Measurements from ENCODE around the gene ATF4. TPM values are rescaled to one million over a fixed set of nuclear protein-coding genes. Genes with fewer than 3 reads are reported as not detected.

Gene ATF4
- total and polyA plus RNA-seq, 2 of the 13 experiments (the other 11 are each of a cell fraction or from before 2014, with no cell fraction given) = 486 to 1,297 TPM

DNA sequence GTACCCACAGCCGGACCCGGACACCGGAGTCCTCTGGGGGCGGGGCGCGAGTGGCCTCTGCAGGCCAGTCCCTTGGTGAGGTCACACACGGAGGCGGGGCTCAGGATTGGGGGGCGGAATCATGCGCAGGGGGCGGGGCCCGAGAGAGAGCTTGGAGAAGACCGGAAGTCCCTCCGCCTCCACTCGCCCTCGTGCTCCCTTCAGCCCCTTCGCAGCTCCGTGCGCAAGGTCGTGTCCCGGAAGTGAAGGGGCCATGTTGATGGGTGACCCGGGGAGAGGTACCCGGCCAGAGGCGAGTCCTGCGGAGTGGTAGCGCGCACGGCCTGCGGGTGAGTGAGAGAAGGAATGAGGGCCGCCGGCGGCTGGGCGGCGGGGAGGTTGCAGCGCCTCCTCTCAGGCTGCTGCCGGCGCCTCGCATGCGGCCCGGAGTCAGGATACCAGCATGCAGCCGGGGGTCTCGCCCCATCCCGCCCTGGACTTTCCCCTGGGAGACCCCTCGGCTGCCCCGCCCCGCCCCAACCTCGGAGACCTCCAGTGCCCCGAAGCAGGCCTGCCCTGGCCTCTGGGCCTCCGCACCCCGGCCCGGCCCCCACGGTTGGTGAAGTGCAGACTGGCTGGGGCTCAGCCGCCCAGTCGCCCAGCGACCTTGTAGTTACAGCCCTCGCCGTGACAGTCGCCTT lies 18.1 kb upstream of the ATF4 start, which contains the start of gene MIEF1 (continued):
- TF ChIP-seq MTA1 (CRISPR knock-in tag; IDR thresholded peaks at IDR 0.05; ENCODE audit: borderline replicate concordance) (peak; percentile 60; the same call in 1 of the 2 replicates), KDM3A (CRISPR knock-in tag; IDR thresholded peaks at IDR 0.05; ENCODE audit: low read depth) (no peak; the same call in 1 of the 2 replicates), PREB (CRISPR knock-in tag; IDR thresholded peaks at IDR 0.05) (no peak), ISX (CRISPR knock-in tag; conservative IDR thresholded peaks at IDR 0.05) (no peak), RAD21 (CRISPR knock-in tag; IDR thresholded peaks at IDR 0.05) (no peak), KDM1A (CRISPR knock-in tag; IDR thresholded peaks at IDR 0.05) (0 out of 2 replicates have a peak, but pooled peaks have one; percentile 32), RFX3 (CRISPR knock-in tag; IDR thresholded peaks at IDR 0.05) (no peak), KMT2B (CRISPR knock-in tag; IDR thresholded peaks at IDR 0.05) (peak; percentile 88), SP5 (CRISPR knock-in tag; IDR thresholded peaks at IDR 0.05; ENCODE audit: borderline replicate concordance, low read depth) (peak; percentile 81), KAT8 (CRISPR knock-in tag; IDR thresholded peaks at IDR 0.05) (peak; percentile 90), TCF12 (IDR thresholded peaks at IDR 0.05) (no peak), TCF12 (CRISPR knock-in tag; IDR thresholded peaks at IDR 0.05) (no peak), ZBTB3 (CRISPR knock-in tag; IDR thresholded peaks at IDR 0.05; ENCODE audit: borderline replicate concordance, low read depth) (no peak), BCL6 (CRISPR knock-in tag; IDR thresholded peaks at IDR 0.05) (0 out of 2 replicates have a peak, but pooled peaks have one; percentile 32), SOX5 (CRISPR knock-in tag; IDR thresholded peaks at IDR 0.05; ENCODE audit: borderline replicate concordance) (0 out of 2 replicates have a peak, but pooled peaks have one; percentile 34), MBNL3 (CRISPR knock-in tag; conservative IDR thresholded peaks at IDR 0.05) (no peak), EZH2 (conservative IDR thresholded peaks at IDR 0.05; ENCODE audit: low read depth, low read length) (no peak)
- TF ChIP-seq, protein P1, sequence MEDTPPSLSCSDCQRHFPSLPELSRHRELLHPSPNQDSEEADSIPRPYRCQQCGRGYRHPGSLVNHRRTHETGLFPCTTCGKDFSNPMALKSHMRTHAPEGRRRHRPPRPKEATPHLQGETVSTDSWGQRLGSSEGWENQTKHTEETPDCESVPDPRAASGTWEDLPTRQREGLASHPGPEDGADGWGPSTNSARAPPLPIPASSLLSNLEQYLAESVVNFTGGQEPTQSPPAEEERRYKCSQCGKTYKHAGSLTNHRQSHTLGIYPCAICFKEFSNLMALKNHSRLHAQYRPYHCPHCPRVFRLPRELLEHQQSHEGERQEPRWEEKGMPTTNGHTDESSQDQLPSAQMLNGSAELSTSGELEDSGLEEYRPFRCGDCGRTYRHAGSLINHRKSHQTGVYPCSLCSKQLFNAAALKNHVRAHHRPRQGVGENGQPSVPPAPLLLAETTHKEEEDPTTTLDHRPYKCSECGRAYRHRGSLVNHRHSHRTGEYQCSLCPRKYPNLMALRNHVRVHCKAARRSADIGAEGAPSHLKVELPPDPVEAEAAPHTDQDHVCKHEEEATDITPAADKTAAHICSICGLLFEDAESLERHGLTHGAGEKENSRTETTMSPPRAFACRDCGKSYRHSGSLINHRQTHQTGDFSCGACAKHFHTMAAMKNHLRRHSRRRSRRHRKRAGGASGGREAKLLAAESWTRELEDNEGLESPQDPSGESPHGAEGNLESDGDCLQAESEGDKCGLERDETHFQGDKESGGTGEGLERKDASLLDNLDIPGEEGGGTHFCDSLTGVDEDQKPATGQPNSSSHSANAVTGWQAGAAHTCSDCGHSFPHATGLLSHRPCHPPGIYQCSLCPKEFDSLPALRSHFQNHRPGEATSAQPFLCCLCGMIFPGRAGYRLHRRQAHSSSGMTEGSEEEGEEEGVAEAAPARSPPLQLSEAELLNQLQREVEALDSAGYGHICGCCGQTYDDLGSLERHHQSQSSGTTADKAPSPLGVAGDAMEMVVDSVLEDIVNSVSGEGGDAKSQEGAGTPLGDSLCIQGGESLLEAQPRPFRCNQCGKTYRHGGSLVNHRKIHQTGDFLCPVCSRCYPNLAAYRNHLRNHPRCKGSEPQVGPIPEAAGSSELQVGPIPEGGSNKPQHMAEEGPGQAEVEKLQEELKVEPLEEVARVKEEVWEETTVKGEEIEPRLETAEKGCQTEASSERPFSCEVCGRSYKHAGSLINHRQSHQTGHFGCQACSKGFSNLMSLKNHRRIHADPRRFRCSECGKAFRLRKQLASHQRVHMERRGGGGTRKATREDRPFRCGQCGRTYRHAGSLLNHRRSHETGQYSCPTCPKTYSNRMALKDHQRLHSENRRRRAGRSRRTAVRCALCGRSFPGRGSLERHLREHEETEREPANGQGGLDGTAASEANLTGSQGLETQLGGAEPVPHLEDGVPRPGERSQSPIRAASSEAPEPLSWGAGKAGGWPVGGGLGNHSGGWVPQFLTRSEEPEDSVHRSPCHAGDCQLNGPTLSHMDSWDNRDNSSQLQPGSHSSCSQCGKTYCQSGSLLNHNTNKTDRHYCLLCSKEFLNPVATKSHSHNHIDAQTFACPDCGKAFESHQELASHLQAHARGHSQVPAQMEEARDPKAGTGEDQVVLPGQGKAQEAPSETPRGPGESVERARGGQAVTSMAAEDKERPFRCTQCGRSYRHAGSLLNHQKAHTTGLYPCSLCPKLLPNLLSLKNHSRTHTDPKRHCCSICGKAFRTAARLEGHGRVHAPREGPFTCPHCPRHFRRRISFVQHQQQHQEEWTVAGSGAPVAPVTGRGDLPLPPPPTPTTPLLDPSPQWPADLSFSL (CRISPR knock-in tag; IDR thresholded peaks at IDR 0.05) = no peak
- TF ChIP-seq, protein P2, sequence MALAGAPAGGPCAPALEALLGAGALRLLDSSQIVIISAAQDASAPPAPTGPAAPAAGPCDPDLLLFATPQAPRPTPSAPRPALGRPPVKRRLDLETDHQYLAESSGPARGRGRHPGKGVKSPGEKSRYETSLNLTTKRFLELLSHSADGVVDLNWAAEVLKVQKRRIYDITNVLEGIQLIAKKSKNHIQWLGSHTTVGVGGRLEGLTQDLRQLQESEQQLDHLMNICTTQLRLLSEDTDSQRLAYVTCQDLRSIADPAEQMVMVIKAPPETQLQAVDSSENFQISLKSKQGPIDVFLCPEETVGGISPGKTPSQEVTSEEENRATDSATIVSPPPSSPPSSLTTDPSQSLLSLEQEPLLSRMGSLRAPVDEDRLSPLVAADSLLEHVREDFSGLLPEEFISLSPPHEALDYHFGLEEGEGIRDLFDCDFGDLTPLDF (CRISPR knock-in tag; IDR thresholded peaks at IDR 0.05) = no peak; the same call in 1 of the 2 replicates
- TF ChIP-seq, protein P3, sequence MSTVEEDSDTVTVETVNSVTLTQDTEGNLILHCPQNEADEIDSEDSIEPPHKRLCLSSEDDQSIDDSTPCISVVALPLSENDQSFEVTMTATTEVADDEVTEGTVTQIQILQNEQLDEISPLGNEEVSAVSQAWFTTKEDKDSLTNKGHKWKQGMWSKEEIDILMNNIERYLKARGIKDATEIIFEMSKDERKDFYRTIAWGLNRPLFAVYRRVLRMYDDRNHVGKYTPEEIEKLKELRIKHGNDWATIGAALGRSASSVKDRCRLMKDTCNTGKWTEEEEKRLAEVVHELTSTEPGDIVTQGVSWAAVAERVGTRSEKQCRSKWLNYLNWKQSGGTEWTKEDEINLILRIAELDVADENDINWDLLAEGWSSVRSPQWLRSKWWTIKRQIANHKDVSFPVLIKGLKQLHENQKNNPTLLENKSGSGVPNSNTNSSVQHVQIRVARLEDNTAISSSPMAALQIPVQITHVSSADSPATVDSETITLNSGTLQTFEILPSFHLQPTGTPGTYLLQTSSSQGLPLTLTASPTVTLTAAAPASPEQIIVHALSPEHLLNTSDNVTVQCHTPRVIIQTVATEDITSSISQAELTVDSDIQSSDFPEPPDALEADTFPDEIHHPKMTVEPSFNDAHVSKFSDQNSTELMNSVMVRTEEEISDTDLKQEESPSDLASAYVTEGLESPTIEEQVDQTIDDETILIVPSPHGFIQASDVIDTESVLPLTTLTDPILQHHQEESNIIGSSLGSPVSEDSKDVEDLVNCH (CRISPR knock-in tag; IDR thresholded peaks at IDR 0.05) = no peak

Measured in HepG2 (cell line).